WTC11 (cell line): ENCODE measurements around the gene OSM. TPM values are rescaled to one million over a fixed set of nuclear protein-coding genes. Genes with fewer than 3 reads are reported as not detected.

ENCODE experiments used
- ATAC-seq: fragments of 200-7000 bp; cut with Tn5 transposase; 2 replicates; pipeline ENCODE4 v1.10.0; 2021; ENCODE audit warnings: mild to moderate bottlenecking, moderate library complexity
- CTCF ChIA-PET: fragments of 300-600 bp; sonication (Branson Sonifier 250); formaldehyde crosslinking; loops from one replicate; lab custom pipeline; 2021; ENCODE audit warnings: antibody characterized with exemption; lab: Charles Lee
- POLR2A ChIA-PET: fragments of 350-600 bp; sonication (Branson Sonifier 250); formaldehyde crosslinking; loops from one replicate; lab custom pipeline; 2021; ENCODE audit warnings: antibody characterized with exemption; lab: Charles Lee
- DNase-seq: peaks from one replicate; pipeline ENCODE4 v3.0.0; 2021; ENCODE audit warnings: low spot score
- H3K27ac Mint-ChIP-seq: 2 replicates; pipeline ENCODE4 v1.8.0; 2021; ENCODE audit warnings: mixed read lengths
- H3K27me3 Mint-ChIP-seq: 2 replicates; pipeline ENCODE4 v1.8.0; 2021; ENCODE audit warnings: low read depth, mild to moderate bottlenecking, moderate library complexity, mixed read lengths
- H3K36me3 Mint-ChIP-seq: 2 replicates; pipeline ENCODE4 v1.8.0; 2021; ENCODE audit warnings: mixed read lengths
- H3K4me1 Mint-ChIP-seq: 2 replicates; pipeline ENCODE4 v1.8.0; 2022; ENCODE audit warnings: mixed read lengths
- H3K4me3 Mint-ChIP-seq: 2 replicates; pipeline ENCODE4 v1.8.0; 2021; ENCODE audit warnings: mild to moderate bottlenecking, moderate library complexity, mixed read lengths
- H3K9me3 Mint-ChIP-seq: 2 replicates; pipeline ENCODE4 v1.8.0; 2021; ENCODE audit warnings: mixed read lengths
- CBFB ChIP-seq: sonication (generic); formaldehyde crosslinking; IDR thresholded peaks from 2 replicates; pipeline ENCODE4 v1.8.1; 2022; ENCODE audit warnings: mild to moderate bottlenecking, low read depth, missing genetic modification reagents
- E2F4 ChIP-seq: sonication (generic); formaldehyde crosslinking; IDR thresholded peaks from 2 replicates; pipeline ENCODE4 v1.8.1; 2022; ENCODE audit warnings: low read depth, mild to moderate bottlenecking, moderate library complexity, missing genetic modification reagents, borderline replicate concordance
- ELF4 ChIP-seq: sonication (generic); formaldehyde crosslinking; IDR thresholded peaks from 2 replicates; pipeline ENCODE4 v1.8.1; 2022; ENCODE audit warnings: low read depth, mild to moderate bottlenecking, moderate library complexity, missing genetic modification reagents
- EMX1 ChIP-seq: fragments of 250-450 bp; sonication (Bioruptor Pico); IDR thresholded peaks from 2 replicates; pipeline ENCODE4 v1.8.0; 2021; ENCODE audit warnings: mild to moderate bottlenecking
- GTF2I ChIP-seq: fragments of 250-450 bp; sonication (Bioruptor Pico); conservative IDR thresholded peaks from 2 replicates; pipeline ENCODE4 v1.4.0; 2021; ENCODE audit warnings: mild to moderate bottlenecking
- HMGXB4 ChIP-seq: sonication (generic); formaldehyde crosslinking; IDR thresholded peaks from 2 replicates; pipeline ENCODE4 v1.8.1; 2023; ENCODE audit warnings: mild to moderate bottlenecking, moderate library complexity, missing genetic modification reagents
- MXD4 ChIP-seq: fragments of 250-450 bp; sonication (Bioruptor Pico); IDR thresholded peaks from 2 replicates; pipeline ENCODE4 v1.8.0; 2021; ENCODE audit warnings: mild to moderate bottlenecking, moderate library complexity, borderline replicate concordance
- PREB ChIP-seq: sonication (generic); formaldehyde crosslinking; IDR thresholded peaks from 2 replicates; pipeline ENCODE4 v1.8.1; 2022; ENCODE audit warnings: mild to moderate bottlenecking, missing genetic modification reagents, moderate library complexity, borderline replicate concordance
- RORB ChIP-seq: fragments of 250-450 bp; sonication (Bioruptor Pico); IDR thresholded peaks from 2 replicates; pipeline ENCODE4 v1.9.0; 2021; ENCODE audit warnings: mild to moderate bottlenecking
- SMAD4 ChIP-seq: sonication (generic); formaldehyde crosslinking; IDR thresholded peaks from 2 replicates; pipeline ENCODE4 v1.8.0; 2022; ENCODE audit warnings: mild to moderate bottlenecking, missing genetic modification reagents
- STAT6 ChIP-seq: sonication (generic); formaldehyde crosslinking; conservative IDR thresholded peaks from 2 replicates; pipeline ENCODE4 v1.8.1; 2023; ENCODE audit warnings: mild to moderate bottlenecking, low read depth, missing genetic modification reagents, moderate library complexity
- ZNF317 ChIP-seq: sonication (generic); formaldehyde crosslinking; IDR thresholded peaks from 2 replicates; pipeline ENCODE4 v1.8.1; 2023; ENCODE audit warnings: low read depth, mild to moderate bottlenecking, moderate library complexity, missing genetic modification reagents, borderline replicate concordance
- ZNF396 ChIP-seq: fragments of 250-450 bp; sonication (Bioruptor Pico); IDR thresholded peaks from 2 replicates; pipeline ENCODE4 v1.8.0; 2021; ENCODE audit warnings: mild to moderate bottlenecking, moderate library complexity, borderline replicate concordance
- ZNF416 ChIP-seq: fragments of 250-450 bp; sonication (Bioruptor Pico); IDR thresholded peaks from 2 replicates; pipeline ENCODE4 v1.9.0; 2021; ENCODE audit warnings: mild to moderate bottlenecking, inconsistent platforms
- total RNA-seq: library from RNA; stranded (reverse); gene quantifications from 3 replicates; pipeline ENCODE4 v1.2.3, GENCODE V29; 2021
- TF ChIP-seq, protein P1 (sequence below): fragments of 250-450 bp; sonication (Bioruptor Pico); IDR thresholded peaks from 2 replicates; pipeline ENCODE4 v1.9.0; 2021; ENCODE audit warnings: moderate library complexity, mild to moderate bottlenecking, inconsistent platforms, borderline replicate concordance
- TF ChIP-seq, protein P2 (sequence below): sonication (generic); formaldehyde crosslinking; conservative IDR thresholded peaks from 2 replicates; pipeline ENCODE4 v1.8.1; 2022; ENCODE audit warnings: mild to moderate bottlenecking, missing genetic modification reagents
- TF ChIP-seq, protein P3 (sequence below): fragments of 250-450 bp; sonication (Bioruptor Pico); IDR thresholded peaks from 2 replicates; pipeline ENCODE4 v1.8.0; 2021; ENCODE audit warnings: mild to moderate bottlenecking
- TF ChIP-seq, protein P4 (sequence below): sonication (generic); formaldehyde crosslinking; IDR thresholded peaks from 2 replicates; pipeline ENCODE4 v1.8.0; 2022; ENCODE audit warnings: missing genetic modification reagents
- TF ChIP-seq, protein P5 (sequence below): sonication (generic); formaldehyde crosslinking; IDR thresholded peaks from 2 replicates; pipeline ENCODE4 v1.8.1; 2022; ENCODE audit warnings: low read depth, missing genetic modification reagents, borderline replicate concordance

OSM gene
- total RNA-seq, 1 experiment from 2014 or later, result not detected

DNA sequence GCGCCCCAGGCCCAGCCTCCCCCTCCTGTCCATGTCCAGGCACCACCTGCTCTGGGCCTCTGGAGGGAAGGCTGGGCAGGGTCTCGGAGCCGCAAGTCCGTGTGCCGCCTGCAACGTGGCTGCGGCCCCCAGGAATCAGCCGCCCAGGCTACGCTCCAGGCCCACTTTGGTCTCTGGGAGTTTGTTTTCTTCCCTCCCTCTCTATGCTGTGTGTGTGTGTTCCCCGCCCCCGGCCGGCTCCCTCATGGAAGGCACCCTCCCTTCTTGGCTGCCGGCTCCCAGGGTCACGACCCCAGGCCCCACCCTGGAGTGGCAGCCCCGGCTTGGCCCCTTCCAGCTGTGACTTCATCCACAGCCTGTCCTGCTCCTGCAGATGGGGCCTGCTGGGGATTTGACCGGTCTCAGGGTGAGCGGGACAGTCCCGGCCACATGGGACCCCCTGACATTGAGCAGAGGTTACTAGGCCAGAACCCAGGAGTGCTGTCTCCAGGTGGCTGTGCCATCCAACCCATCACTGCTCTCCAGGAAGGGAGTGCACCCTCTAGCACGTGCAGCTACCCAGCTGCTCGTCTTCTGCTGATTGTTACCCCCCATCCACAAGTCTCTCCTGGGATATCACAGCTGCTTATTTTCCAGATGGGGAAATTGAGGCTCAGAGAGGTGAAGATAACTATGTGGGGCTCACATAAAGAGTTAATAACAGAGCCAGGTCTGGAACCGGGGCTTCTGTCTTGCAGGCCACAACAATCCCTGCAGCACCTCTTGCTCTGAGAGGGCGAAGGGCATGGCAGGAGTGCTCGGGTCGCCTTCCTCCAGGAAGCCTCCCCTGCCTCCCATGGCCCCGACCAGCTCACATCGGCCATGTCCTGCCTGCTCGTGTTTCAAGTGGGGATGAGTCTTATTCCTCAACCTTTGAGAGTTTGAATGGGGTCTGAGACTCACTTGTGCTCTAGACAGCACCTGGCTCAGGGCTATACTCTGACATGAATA, 17.3 kb downstream of the OSM start (continued):
- no peak for TF ChIP-seq EMX1 (CRISPR knock-in tag)
- TF ChIP-seq, protein P1, sequence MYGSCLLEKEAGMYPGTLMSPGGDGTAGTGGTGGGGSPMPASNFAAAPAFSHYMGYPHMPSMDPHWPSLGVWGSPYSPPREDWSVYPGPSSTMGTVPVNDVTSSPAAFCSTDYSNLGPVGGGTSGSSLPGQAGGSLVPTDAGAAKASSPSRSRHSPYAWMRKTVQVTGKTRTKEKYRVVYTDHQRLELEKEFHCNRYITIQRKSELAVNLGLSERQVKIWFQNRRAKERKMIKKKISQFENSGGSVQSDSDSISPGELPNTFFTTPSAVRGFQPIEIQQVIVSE (CRISPR knock-in tag), result no peak
- no peak for TF ChIP-seq ZNF317 (CRISPR knock-in tag)
- TF ChIP-seq ELF4 (CRISPR knock-in tag), result no peak
- TF ChIP-seq CBFB, result no peak
- TF ChIP-seq, protein P2, sequence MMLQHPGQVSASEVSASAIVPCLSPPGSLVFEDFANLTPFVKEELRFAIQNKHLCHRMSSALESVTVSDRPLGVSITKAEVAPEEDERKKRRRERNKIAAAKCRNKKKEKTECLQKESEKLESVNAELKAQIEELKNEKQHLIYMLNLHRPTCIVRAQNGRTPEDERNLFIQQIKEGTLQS, result no peak
- TF ChIP-seq MXD4, result no peak
- no peak for TF ChIP-seq HMGXB4 (CRISPR knock-in tag)
- TF ChIP-seq, protein P3, sequence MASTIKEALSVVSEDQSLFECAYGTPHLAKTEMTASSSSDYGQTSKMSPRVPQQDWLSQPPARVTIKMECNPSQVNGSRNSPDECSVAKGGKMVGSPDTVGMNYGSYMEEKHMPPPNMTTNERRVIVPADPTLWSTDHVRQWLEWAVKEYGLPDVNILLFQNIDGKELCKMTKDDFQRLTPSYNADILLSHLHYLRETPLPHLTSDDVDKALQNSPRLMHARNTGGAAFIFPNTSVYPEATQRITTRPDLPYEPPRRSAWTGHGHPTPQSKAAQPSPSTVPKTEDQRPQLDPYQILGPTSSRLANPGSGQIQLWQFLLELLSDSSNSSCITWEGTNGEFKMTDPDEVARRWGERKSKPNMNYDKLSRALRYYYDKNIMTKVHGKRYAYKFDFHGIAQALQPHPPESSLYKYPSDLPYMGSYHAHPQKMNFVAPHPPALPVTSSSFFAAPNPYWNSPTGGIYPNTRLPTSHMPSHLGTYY, result no peak
- no peak for TF ChIP-seq ZNF396
- TF ChIP-seq, all 79 proteins: peak for 0

DNA sequence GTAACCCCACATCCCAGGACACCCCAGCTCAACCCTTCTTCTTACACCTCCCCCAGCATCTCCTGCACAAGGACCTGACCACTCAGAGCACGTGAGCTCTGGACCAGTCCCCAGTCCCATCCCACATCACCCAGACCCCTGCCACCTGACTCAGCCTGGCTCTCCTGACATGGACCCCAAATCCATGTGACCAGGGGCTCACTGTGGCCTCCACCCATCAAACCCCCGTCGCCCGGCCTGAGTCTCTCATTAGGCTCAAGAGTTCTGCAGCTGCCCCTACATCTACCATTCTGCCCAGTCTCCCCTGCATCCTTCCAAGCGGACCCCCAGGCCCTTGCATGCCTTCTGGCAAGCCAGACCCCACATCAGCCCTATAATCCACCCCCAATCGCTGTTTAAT, 18.2 kb downstream of the OSM start:
- CTCF ChIA-PET, result interaction anchor here (0.8 kb wide), 1 partner anchor 39 kb away, joined by 3 read pairs; no protein-coding TSS in a partner anchor
- Mint-ChIP-seq H3K4me1 (peaks cover 51% of the 10 kb centered on the region), H3K4me3 (no peak overlapping the region), H3K9me3 (no peaks in the 10 kb centered on the region), H3K36me3 (peaks cover 9% of the 10 kb centered on the region; the same call in 1 of the 2 replicates), H3K27me3 (no peaks in the 10 kb centered on the region), H3K27ac (no peak overlapping the region)
- POLR2A ChIA-PET, result no interaction called here
- DNase-seq (no peak), ATAC-seq (no peak)
- TF ChIP-seq STAT6 (no peak), EMX1 (CRISPR knock-in tag) (no peak), ZNF416 (CRISPR knock-in tag) (no peak), GTF2I (CRISPR knock-in tag) (no peak), E2F4 (CRISPR knock-in tag) (no peak), SMAD4 (no peak), RORB (CRISPR knock-in tag) (no peak), PREB (CRISPR knock-in tag) (no peak)
- TF ChIP-seq, protein P4, sequence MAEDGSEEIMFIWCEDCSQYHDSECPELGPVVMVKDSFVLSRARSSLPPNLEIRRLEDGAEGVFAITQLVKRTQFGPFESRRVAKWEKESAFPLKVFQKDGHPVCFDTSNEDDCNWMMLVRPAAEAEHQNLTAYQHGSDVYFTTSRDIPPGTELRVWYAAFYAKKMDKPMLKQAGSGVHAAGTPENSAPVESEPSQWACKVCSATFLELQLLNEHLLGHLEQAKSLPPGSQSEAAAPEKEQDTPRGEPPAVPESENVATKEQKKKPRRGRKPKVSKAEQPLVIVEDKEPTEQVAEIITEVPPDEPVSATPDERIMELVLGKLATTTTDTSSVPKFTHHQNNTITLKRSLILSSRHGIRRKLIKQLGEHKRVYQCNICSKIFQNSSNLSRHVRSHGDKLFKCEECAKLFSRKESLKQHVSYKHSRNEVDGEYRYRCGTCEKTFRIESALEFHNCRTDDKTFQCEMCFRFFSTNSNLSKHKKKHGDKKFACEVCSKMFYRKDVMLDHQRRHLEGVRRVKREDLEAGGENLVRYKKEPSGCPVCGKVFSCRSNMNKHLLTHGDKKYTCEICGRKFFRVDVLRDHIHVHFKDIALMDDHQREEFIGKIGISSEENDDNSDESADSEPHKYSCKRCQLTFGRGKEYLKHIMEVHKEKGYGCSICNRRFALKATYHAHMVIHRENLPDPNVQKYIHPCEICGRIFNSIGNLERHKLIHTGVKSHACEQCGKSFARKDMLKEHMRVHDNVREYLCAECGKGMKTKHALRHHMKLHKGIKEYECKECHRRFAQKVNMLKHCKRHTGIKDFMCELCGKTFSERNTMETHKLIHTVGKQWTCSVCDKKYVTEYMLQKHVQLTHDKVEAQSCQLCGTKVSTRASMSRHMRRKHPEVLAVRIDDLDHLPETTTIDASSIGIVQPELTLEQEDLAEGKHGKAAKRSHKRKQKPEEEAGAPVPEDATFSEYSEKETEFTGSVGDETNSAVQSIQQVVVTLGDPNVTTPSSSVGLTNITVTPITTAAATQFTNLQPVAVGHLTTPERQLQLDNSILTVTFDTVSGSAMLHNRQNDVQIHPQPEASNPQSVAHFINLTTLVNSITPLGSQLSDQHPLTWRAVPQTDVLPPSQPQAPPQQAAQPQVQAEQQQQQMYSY (CRISPR knock-in tag), result no peak
- TF ChIP-seq, protein P5, sequence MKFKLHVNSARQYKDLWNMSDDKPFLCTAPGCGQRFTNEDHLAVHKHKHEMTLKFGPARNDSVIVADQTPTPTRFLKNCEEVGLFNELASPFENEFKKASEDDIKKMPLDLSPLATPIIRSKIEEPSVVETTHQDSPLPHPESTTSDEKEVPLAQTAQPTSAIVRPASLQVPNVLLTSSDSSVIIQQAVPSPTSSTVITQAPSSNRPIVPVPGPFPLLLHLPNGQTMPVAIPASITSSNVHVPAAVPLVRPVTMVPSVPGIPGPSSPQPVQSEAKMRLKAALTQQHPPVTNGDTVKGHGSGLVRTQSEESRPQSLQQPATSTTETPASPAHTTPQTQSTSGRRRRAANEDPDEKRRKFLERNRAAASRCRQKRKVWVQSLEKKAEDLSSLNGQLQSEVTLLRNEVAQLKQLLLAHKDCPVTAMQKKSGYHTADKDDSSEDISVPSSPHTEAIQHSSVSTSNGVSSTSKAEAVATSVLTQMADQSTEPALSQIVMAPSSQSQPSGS, result no peak
- TF ChIP-seq, protein P2, result no peak
